22Rv1 (cell line): ENCODE results near the gene SERPINA5.

Experiments
- ZFX ChIP-seq: fragments of 450-650 bp; IDR thresholded peaks from 2 replicates; pipeline ENCODE4 v1.6.1; 2017; ENCODE audit warnings: antibody characterized with exemption, borderline replicate concordance
- TF ChIP-seq, protein P1 (sequence below): fragments of 450-650 bp; IDR thresholded peaks from 2 replicates; pipeline ENCODE4 v1.5.1; 2017; ENCODE audit warnings: mild to moderate bottlenecking

DNA sequence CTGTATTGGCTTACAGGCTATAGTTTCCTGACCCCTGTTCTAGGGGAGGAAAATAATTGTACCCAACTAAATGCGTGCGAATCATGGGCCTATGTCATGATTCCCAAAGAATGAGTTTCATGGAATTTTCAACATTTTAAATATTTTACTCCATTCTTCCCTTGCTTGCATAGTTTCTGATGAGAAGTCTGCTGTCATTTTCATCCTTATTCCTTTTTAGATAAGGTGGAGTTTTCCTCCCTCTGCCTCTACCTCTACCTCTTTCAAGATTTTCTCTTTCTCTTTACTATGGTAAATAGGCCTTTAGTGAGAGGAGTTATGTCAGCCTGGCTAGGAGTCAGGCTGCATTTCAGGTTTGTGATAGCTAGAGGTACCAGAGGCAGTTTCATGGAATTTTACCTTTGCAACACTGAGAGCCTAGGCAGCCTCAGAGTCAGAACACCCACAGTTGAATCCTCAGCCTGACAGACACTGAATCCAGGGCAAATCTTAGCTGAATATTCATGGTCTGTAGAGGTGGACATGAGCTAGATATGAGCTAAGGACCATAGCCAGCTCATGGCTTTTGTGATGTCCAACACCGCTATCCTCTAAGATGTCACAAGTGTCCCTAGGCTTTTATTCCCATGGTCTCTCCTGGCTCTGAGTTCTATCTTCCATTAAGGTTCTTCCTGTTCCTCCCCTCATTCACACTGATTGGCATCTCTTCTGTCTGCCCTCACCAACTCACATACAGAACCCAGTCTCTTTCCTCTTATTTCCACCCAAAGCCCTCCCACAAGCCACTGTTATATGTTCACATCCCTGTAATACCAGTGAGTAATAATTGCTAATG lies 37.0 kb downstream of the SERPINA5 start:
- TF ChIP-seq, protein P1, sequence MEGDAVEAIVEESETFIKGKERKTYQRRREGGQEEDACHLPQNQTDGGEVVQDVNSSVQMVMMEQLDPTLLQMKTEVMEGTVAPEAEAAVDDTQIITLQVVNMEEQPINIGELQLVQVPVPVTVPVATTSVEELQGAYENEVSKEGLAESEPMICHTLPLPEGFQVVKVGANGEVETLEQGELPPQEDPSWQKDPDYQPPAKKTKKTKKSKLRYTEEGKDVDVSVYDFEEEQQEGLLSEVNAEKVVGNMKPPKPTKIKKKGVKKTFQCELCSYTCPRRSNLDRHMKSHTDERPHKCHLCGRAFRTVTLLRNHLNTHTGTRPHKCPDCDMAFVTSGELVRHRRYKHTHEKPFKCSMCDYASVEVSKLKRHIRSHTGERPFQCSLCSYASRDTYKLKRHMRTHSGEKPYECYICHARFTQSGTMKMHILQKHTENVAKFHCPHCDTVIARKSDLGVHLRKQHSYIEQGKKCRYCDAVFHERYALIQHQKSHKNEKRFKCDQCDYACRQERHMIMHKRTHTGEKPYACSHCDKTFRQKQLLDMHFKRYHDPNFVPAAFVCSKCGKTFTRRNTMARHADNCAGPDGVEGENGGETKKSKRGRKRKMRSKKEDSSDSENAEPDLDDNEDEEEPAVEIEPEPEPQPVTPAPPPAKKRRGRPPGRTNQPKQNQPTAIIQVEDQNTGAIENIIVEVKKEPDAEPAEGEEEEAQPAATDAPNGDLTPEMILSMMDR, result no peak
- TF ChIP-seq ZFX, result no peak
